SJSA1 (cell line): ENCODE results near the gene ZNF30. TPM values are rescaled to one million over a fixed set of nuclear protein-coding genes. Genes with fewer than 3 reads are reported as not detected.
A peak's percentile ranks its signal among the peaks of the same experiment; 100 is the strongest.
"Not testable (repeated sequence)": the region's sequence is repeated elsewhere in the genome, so short reads cannot be mapped to it uniquely, and the experiment has no call there.

ENCODE experiments used
- DNase-seq, 2 experiments: peaks; one replicate each; pipeline ENCODE4 v3.0.0-alpha.2; 2015 to 2020; ENCODE audit warnings: low spot score in 2 of 2, low read depth in 1 of 2
- H3K27ac ChIP-seq: fragments of 250-450 bp; sonication (Bioruptor Pico); 2 replicates; pipeline ENCODE4 v1.5.1; 2020; ENCODE audit warnings: mild to moderate bottlenecking, moderate library complexity
- H3K27me3 ChIP-seq: fragments of 250-450 bp; sonication (Bioruptor Pico); replicated peaks from 2 replicates; pipeline ENCODE4 v1.5.1; 2020; ENCODE audit warnings: mild to moderate bottlenecking, moderate library complexity
- H3K36me3 ChIP-seq: fragments of 250-450 bp; sonication (Bioruptor Pico); 2 replicates; pipeline ENCODE4 v1.5.1; 2020; ENCODE audit warnings: mild to moderate bottlenecking
- H3K4me1 ChIP-seq: fragments of 250-450 bp; sonication (Bioruptor Pico); replicated peaks from 2 replicates; pipeline ENCODE4 v1.6.1; 2021; ENCODE audit warnings: mild to moderate bottlenecking
- H3K4me3 ChIP-seq: fragments of 250-450 bp; sonication (Bioruptor Pico); 2 replicates; pipeline ENCODE4 v1.5.1; 2020; ENCODE audit warnings: mild to moderate bottlenecking
- H3K9me3 ChIP-seq: fragments of 250-450 bp; sonication (Bioruptor Pico); replicated peaks from 2 replicates; pipeline ENCODE4 v1.5.1; 2020; ENCODE audit warnings: mild to moderate bottlenecking
- total RNA-seq: library from RNA; depleted of rRNA; stranded (reverse); fragments of >200 nt; shearing (Covaris generic); gene quantifications from 2 replicates; pipeline ENCODE4 v1.2.3, GENCODE V29; 2014

Gene ZNF30
- total RNA-seq, 1 experiment from 2014 or later, result 4.3 TPM

- Histone ChIP-seq H3K9me3 (peaks cover 9% of the 10 kb centered on the region), H3K4me1 (peaks cover 44% of the 10 kb centered on the region), H3K27ac (no peak within 1 kb of the TSS), H3K36me3 (peaks cover 14% of the 10 kb centered on the region), H3K27me3 (no peaks in the 10 kb centered on the region), H3K4me3 (peak within 1 kb of the TSS; percentile 73)
- peak; percentile 53 to 64 for DNase-seq
These were observed 37.1 kb downstream of the ZNF30 start, which contains the start of gene ZNF792 for GRCh38 chr19:34963573-34964406. ZNF792 (minus strand) TSS chr19:34964229; CDS start chr19:34963662, 567 bp downstream.

GRCh38 chr19:34964598-34964997 is 37.9 kb downstream of the ZNF30 start:
- Histone ChIP-seq H3K27ac (no peak overlapping the region), H3K4me3 (no peak overlapping the region)

GRCh38 chr19:34965505-34965904 is 38.8 kb downstream of the ZNF30 start:
- not testable (repeated sequence) for H3K27me3 ChIP-seq, H3K4me3 ChIP-seq, DNase-seq, H3K9me3 ChIP-seq, H3K36me3 ChIP-seq, H3K27ac ChIP-seq
- H3K4me1 ChIP-seq, result peaks cover 31% of the 10 kb centered on the region

More at GRCh38 chr19:34964598-34964997, 37.9 kb downstream of the ZNF30 start:
- no peak for DNase-seq
- Histone ChIP-seq H3K27me3 (no peaks in the 10 kb centered on the region), H3K4me1 (peaks cover 40% of the 10 kb centered on the region), H3K36me3 (peaks cover 6% of the 10 kb centered on the region), H3K9me3 (peaks cover 3% of the 10 kb centered on the region; the same call in 1 of the 2 replicates)

GRCh38 chr19:34967551-34967950 is 40.8 kb downstream of the ZNF30 start:
- no peak overlapping the region for H3K27ac ChIP-seq

GRCh38 chr19:34969721-34970120 is 43.0 kb downstream of the ZNF30 start:
- H3K27ac ChIP-seq, result no peak overlapping the region
- DNase-seq, result no peak
- peaks cover 5% of the 10 kb centered on the region; the same call in 1 of the 2 replicates for H3K9me3 ChIP-seq
- H3K4me3 ChIP-seq, result no peak overlapping the region
- no peaks in the 10 kb centered on the region for H3K4me1 ChIP-seq
- H3K36me3 ChIP-seq, result no peaks in the 10 kb centered on the region
- H3K27me3 ChIP-seq, result no peaks in the 10 kb centered on the region

More at GRCh38 chr19:34967551-34967950, 40.8 kb downstream of the ZNF30 start:
- peaks cover 5% of the 10 kb centered on the region; the same call in 1 of the 2 replicates for H3K9me3 ChIP-seq
- H3K4me1 ChIP-seq, result peaks cover 11% of the 10 kb centered on the region
- DNase-seq, result no peak
- H3K4me3 ChIP-seq, result no peak overlapping the region
- no peaks in the 10 kb centered on the region for H3K27me3 ChIP-seq
- no peaks in the 10 kb centered on the region for H3K36me3 ChIP-seq

- H3K4me1 ChIP-seq, H3K27ac ChIP-seq, H3K9me3 ChIP-seq, H3K4me3 ChIP-seq, DNase-seq, H3K36me3 ChIP-seq, H3K27me3 ChIP-seq: not testable (repeated sequence)
These were observed 43.6 kb downstream of the ZNF30 start for GRCh38 chr19:34970185-34970780.

GRCh38 chr19:34972163-34972705 is 45.5 kb downstream of the ZNF30 start:
- Histone ChIP-seq H3K27ac (no peak overlapping the region), H3K4me1 (no peaks in the 10 kb centered on the region), H3K9me3 (peaks cover 5% of the 10 kb centered on the region; the same call in 1 of the 2 replicates), H3K36me3 (no peaks in the 10 kb centered on the region), H3K27me3 (no peaks in the 10 kb centered on the region), H3K4me3 (no peak overlapping the region)
- no peak for DNase-seq

GRCh38 chr19:34974646-34975045 is 47.9 kb downstream of the ZNF30 start:
- Histone ChIP-seq H3K27ac (no peak overlapping the region), H3K9me3 (peaks cover 3% of the 10 kb centered on the region; the same call in 1 of the 2 replicates), H3K4me3 (no peak overlapping the region), H3K27me3 (no peaks in the 10 kb centered on the region; the same call in 1 of the 2 replicates), H3K4me1 (no peaks in the 10 kb centered on the region), H3K36me3 (no peaks in the 10 kb centered on the region)
- DNase-seq, result no peak

GRCh38 chr19:34975056-34975455 is 48.4 kb downstream of the ZNF30 start:
- no peak for DNase-seq
- H3K36me3 ChIP-seq, result no peaks in the 10 kb centered on the region
- no peaks in the 10 kb centered on the region; the same call in 1 of the 2 replicates for H3K27me3 ChIP-seq
- no peaks in the 10 kb centered on the region; the same call in 1 of the 2 replicates for H3K9me3 ChIP-seq
- no peaks in the 10 kb centered on the region for H3K4me1 ChIP-seq
- H3K4me3 ChIP-seq, result no peak overlapping the region
- H3K27ac ChIP-seq, result no peak overlapping the region

GRCh38 chr19:34976611-34977010 is 49.9 kb downstream of the ZNF30 start:
- DNase-seq, result no peak
- Histone ChIP-seq H3K4me3 (no peak overlapping the region), H3K36me3 (no peaks in the 10 kb centered on the region), H3K27me3 (no peaks in the 10 kb centered on the region; the same call in 1 of the 2 replicates), H3K4me1 (no peaks in the 10 kb centered on the region), H3K27ac (no peak overlapping the region), H3K9me3 (no peaks in the 10 kb centered on the region)

- no peaks in the 10 kb centered on the region for H3K36me3 ChIP-seq
- no peaks in the 10 kb centered on the region; the same call in 1 of the 2 replicates for H3K27me3 ChIP-seq
- no peaks in the 10 kb centered on the region for H3K9me3 ChIP-seq
- H3K4me1 ChIP-seq, result no peaks in the 10 kb centered on the region
- DNase-seq, result no peak
- no peak overlapping the region for H3K27ac ChIP-seq
- no peak overlapping the region for H3K4me3 ChIP-seq
These were observed 53.3 kb downstream of the ZNF30 start for GRCh38 chr19:34979819-34980640.

GRCh38 chr19:34982275-34982674 is 55.6 kb downstream of the ZNF30 start:
- no peaks in the 10 kb centered on the region for H3K4me1 ChIP-seq
- DNase-seq, result no peak
- H3K9me3 ChIP-seq, result no peaks in the 10 kb centered on the region
- no peak overlapping the region for H3K27ac ChIP-seq
- H3K36me3 ChIP-seq, result no peaks in the 10 kb centered on the region
- no peaks in the 10 kb centered on the region; the same call in 1 of the 2 replicates for H3K27me3 ChIP-seq
- H3K4me3 ChIP-seq, result no peak overlapping the region

- no peak overlapping the region for H3K27ac ChIP-seq
- no peak for DNase-seq
These were observed 57.1 kb downstream of the ZNF30 start for GRCh38 chr19:34983786-34984185.

More at GRCh38 chr19:34983786-34984185, 57.1 kb downstream of the ZNF30 start:
- H3K36me3 ChIP-seq, result no peaks in the 10 kb centered on the region
- no peaks in the 10 kb centered on the region; the same call in 1 of the 2 replicates for H3K27me3 ChIP-seq
- no peaks in the 10 kb centered on the region for H3K9me3 ChIP-seq
- no peaks in the 10 kb centered on the region for H3K4me1 ChIP-seq
- H3K4me3 ChIP-seq, result no peak overlapping the region
